HG03442 (cell line): Measurements from ENCODE around the gene EME1.

Source experiments
- ATAC-seq: cut with Tn5 transposase; IDR thresholded peaks from one replicate; pipeline ENCODE4 v1.9.1; 2021; ENCODE audit warnings: mild to moderate bottlenecking, moderate library complexity; ENCODE audit not compliant: unreplicated experiment

Gene EME1

DNA sequence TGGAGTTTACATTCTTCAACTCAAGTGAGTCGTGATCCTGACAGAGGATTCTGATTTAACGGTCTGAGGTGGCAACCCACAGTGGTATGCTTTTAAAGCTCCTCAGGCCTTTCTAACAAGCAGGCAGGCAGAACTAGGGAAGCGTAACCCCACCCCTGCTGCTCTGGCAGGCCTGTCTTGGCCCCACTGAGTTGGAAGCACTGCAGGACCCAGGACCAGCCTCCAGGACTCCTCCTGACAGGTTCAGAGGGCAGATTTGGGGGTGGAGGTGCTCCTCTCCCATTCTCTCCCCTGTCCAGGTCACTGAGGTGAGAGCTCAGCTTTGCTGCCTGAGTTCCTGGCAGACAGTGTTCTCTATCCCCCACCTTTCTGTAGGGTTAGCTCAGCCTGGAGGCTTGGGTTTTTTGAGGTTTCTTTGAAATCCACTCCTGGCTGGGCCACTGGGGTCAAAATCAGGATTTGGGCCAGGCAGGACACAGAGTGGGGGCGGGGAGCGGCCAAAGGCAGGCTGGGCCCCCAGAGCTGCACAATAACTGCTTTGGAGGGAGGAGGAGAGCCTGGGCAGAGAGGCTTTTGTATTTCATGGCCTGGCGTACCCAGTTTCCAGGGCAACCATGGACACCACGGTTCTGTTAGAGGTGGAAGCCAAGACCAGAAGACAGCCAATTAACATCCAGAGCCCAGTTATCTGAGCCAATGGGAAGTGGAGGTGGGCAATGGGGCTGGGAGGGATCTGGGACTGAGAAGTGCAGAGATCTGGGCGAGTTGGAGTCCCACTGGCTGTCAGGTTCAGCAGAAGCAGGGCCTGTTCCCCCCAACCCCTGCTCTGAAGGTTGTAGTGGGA lies 9.6 kb upstream of the EME1 start:
- ATAC-seq = no peak

DNA sequence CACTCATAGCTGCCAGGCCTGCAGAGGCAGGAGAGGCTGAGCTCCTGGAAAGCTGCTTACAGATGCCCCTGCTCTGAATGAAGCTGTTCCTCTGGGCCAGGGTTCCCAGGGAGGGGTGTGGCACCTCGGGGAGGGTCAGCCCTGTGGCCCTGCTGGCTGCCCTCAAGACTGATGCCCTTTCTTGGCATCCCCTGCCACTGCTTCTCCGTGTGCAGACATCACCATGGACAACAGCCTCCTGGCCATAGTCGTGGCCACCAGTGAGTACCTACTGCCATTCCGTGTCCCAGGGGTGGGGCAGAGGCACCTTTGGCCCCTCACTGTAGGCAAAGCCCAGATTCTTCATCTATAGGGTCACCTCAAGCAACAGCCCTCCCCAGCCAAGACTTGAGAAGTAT lies 9.0 kb upstream of the EME1 start:
- no peak for ATAC-seq

DNA sequence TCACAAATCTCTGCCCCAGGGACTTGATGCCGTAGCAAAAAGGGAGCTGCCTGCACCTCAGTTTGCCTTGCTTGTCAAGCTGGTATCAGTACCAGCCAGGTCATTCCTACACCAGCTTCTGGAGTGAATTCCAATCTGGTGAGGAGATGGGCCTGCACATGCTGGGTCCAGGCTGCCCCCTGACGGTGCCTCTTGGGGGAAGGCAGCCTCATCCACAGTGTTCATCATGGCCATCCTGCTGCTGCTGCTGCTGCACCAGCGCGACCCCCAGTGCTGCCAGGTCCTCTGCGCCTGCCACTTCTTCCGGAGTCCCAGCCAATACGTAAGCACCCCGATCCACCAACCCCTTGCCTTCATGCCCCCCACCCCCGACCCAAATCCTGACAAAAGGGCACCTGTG lies 8.3 kb upstream of the EME1 start:
- ATAC-seq = no peak

DNA sequence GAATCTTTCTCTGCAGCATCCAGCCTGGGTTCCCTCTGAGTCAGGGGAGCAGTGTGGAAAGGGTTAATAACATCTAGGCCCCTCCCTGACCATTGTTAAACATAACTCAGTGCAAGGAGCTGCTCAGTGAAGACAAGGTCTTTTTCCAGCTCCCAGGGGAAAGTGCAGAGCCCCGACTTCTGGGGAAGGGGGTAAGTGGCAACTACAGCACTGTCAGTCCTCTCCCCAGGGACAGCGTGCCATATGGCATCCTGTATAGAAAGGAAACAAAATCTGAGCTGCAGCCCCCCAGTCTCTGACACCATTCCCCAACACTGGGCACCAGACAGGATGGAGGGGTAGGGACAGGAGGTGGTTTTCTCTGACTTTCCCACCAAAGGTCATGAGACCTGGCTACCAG lies 7.9 kb upstream of the EME1 start:
- no peak for ATAC-seq

DNA sequence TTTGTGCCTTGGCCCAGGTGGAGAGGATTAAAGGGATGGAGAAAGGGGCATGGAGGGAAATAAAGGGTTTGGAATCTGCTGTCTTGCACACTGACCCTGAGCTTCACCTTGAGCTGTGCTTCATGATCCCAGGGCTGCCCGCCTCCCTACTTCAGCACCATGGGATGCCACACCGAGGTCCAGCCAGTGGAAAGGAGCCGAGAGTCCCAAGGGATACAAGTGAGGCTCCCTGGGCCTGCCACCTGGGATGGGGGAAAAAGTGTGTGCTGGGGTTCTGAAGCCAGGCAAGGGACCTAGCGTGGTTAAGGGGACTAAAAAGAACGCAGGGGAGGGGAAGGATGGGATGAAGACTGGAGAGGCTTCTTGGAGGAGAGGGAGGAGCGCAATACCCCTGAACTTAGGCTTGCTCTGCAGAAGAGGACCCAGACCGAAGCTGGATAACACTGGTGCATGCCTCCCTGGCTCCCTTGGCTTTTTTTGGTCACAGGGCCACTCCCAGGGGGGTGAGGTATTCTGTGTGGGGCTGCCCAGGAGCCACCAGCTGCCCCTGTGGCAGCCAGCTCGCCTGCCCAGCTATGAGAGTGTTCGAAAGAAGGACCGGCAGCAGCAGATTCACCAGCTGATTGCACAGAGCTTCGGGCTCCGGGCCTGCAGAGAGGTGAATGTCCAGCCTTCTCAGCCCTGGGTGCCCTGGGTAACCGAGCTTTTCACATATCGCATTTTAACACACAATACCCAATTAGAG lies 7.2 kb upstream of the EME1 start:
- no peak for ATAC-seq

DNA sequence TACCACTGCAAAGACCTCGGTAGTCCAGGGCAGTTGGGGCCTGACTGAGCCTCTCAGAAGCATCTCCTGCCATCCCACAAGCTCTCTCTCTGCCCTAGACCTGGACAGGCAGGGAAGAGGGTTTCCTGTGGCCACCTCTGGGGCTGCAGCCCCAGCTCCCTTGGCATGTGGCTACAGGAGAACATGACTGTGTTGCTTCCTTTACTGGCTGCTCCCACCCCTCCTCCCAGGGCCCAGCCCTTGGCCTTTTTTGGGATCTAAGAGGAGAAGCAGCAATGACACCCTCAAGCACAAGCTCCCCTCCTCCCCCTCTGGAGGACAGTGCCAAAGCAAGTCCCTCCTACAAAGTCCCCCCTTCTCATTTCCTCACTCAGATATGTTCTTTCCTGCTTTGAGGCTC lies 5.6 kb upstream of the EME1 start:
- no peak for ATAC-seq

DNA sequence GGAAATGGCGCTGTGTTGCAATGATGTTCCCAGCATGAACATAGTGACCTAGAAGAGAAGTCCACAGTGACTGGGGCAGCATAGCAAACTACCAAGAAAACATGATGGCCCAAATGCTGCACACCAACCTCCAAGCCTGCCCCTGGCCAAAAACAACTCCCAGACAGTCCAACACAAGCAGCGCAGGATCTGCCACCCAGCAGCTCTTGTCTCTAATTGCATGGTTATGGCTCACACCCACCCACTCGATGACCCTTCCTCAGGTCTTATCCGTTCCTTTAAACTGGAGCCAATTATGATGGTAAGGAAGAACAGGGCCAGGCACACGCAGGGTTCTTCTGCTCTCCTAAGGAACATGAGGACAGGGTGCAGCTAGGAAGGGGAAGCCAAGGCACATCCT lies 3.0 kb upstream of the EME1 start:
- ATAC-seq = no peak

DNA sequence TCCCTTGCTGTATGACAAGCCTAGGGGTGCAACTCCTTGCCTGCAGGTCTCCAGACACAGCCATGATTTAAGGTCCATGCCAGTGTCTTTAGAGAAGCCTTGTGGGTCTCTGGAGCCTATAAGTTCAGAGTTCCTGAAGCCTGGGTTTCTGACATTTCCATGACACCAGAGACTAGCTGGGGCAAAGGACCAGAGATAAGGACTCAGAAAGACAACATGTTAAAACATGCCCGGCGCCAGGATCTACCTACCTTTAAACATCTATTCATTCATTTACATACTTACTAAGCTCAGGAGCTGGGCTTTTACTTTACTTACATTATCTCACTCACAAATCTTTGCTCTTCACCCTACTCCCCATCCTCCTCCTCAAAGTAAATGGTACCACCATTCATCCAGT lies 1.5 kb upstream of the EME1 start:
- ATAC-seq = no peak

DNA sequence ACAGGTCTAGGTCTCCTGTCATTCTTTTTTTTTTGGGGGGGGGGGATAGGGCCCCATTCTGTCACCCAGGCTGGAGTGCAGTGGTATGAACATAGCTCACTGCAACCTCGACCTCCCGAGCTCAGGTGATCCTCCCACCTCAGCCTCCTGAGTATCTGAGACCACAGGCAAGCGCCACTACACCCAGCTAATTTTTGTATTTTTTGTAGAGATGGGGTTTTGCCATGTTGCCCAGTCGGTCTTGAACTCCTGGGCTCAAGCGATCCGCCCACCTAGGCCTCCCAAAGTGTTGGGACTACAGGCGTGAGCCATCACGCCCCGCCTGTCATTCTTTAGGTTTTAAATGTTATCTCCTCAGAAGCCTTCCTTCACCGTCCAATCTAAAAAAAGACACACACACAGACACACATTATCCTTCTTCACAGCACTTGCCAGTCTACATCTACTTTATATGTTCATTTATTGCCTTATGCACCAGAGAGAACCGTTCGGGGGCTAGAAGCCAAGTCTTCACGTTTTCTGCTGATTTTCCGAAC lies 739 bp upstream of the EME1 start:
- no peak for ATAC-seq

DNA sequence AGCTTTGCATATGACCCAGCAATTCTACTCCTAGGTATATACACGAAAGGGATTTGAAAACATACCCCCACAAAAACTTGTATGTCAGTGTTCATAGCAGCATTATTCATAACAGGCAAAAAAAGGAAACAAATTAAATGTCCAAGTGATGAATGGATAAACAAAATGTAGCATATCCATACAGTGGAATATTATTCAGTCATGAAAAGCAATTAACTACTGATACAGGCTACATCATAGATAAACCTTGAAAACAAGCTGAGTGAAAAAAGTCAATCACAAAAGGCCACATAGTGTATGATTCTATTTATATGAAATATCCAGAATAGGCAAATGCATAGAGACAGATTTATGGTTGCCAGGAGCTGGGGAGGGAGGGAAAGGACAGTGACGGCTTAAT lies 676 bp downstream of the EME1 start:
- ATAC-seq = no peak

DNA sequence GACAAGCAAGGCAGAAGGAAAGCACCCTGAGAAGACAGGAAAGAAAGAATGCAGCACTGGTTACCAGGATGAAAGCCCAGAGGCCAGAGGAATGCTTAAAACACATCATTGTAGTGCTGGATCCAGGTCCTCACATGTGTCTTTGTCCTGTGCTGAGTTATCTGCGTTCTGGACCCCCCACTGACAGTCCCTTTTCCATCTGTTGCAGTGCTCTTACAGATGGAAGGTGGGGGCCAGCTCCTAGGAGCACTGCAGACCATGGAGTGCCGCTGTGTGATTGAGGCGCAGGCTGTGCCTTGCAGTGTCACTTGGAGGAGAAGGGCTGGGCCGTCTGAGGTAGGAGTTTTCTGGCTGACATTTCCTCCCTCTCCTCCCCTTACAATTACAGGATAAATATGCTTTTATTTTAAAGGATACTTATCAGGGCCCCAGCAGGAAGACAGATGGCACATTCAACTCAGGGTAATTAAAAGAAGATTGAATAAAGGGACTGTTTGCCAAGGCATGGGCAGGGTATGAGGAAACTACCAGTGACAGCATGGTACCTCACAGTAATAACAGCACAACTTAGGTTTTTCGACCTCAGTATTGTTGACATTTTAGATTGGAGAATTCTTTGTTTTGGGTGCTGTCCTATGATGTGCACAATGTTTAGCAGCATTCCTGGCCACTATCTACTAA lies 3.0 kb downstream of the EME1 start:
- no peak for ATAC-seq

DNA sequence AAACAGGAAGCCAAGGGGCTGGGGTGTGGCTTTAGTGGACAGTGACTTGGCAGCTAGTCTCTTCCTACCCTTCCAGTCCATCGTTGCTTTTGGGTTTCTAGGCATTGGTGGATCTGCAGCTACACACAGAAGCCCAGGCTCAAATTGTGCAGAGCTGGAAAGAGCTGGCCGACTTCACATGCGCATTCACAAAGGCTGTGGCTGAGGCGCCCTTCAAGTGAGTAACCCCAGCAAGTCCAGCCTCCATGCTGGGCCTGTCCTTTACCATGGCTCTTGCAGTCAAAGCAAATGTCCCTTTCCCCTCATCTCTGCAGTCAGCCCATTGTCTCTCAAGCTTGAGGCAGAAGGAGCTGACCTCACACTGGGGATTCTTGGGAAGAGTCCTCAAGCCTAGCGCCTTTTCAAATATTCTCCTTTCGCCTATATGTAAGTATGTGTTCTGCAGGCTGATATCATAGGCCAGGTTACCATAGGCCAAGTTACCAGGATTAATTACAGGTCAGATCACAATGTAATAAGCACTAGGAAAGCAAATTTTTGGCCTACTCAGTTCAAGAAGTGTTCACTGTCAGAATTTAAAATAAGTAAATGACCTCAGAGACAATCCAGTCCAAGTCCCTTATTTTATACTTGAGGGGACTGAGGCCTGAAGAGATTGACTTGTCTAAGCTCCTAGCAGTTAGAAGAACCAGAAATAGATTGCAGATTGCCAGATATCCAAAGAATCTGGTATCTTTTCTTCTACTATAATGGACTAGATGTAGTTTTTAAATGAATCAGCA lies 6.5 kb downstream of the EME1 start:
- no peak for ATAC-seq

DNA sequence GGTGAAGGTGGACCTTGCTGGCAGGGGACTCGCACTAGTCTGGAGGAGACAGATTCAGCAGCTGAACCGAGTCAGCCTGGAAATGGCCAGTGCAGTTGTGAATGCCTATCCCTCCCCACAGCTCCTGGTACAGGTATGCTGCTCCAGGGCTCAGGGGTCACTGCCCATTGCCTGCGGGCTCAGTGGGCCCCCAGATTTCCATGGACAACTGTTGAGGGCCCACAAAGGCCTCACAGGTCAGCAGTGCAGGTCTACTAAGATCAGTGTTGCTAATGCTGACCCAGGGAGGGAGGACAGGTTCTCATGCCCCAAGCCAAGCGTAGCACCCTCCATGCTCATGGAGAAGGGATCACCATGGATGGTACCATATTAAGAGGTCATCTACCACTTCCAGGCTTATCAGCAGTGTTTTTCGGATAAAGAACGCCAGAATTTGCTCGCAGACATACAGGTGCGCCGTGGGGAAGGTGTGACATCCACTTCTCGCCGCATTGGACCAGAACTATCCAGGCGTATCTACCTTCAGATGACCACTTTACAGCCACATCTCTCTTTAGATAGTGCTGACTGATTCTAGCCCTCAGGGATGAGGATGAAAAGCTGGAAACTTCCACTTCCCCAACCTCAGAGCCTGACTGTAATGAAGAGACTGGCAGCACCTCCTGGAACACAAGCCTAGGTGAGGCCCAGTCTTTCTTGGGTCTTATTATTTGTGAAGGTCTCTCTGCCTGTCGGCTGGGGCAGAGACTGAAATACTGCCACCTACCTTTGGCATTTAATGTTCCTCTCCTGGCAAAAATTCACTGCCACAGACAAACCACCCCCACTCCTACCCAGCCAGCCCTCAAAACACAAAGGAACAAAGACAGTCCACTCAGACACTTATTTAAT lies 7.6 kb downstream of the EME1 start:
- ATAC-seq = no peak

DNA sequence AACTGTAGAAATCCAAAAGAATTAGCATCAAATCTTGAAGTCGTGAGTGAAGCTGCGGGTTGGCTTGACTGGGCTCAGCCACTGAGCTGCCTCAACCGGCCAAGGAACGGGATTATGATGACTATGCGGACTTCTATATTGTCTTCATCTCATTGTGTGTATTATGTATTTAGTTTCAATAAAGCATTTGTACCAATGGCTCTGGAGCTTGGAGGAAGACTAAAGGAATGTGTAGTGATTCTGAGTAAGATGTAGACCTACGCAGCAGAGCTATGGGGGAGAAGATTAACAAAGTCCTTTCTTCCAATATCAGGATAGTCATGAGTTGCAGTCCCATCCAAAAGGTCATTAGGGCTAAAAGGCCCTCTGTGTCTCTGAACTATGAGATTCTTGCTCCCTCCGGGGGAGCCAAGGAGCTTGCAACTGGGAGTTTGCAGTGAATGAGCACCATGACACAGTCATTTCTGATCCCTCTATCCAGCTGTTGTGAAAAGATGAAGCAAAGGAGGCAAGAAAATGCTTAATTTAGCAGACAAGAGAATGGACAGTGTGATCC lies 8.3 kb downstream of the EME1 start:
- no peak for ATAC-seq

DNA sequence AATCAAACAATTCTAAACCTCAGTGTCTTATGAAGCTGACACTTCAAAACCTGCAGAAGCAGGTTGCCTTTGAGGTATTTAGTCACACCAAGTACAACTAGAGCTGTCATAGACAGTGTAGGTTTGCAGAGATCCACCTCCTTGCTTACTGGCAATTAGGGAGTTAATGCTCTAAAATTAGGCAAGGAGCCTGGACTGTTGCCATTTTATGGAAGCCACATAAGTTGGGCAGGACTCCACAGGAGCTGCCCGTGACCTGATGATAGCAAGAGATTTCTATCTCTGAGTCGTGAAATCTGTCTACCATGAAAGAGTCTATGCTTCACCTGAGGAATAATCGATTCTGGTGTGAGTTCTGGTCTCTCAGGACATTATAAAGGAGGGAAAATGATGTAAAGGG lies 8.9 kb downstream of the EME1 start:
- no peak for ATAC-seq

DNA sequence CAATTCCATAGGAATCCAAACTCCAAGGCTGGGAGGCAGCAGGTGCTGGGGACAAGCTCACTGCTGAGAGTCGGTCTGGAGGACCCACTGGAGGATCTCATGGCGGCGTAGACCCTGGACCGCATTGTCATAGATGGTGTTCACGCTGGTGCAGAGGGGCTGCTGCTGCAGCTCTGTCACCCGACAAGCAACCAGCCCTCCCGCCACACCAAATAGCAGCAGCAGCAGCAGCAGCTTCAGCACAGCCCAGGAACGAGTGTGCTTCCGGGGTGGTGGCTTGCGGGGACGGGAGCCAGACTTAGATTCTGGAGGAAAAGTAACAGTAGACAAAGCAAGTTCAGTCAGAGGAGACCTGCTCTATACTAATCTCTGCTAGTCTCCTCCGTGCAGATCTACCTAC lies 9.9 kb downstream of the EME1 start:
- ATAC-seq = no peak

DNA sequence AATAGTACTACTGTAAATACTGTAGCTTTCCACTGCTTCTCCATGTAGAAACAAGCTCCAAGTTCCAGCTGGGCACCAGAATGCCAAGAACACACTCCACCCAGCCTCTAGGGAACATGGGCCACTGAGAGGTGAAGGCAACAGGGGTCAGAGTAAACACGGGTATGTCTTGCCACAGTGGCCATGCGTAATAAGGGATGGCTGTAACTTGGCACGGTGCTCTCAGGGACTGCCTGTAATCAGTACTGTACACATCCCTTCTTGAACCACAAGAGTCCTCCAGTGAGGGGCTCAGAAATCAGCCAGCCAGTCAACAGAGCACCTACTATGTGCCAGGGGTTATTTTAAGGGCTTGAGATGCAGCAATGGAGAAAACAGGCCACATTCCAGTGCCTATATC lies 13.5 kb downstream of the EME1 start:
- ATAC-seq = no peak

DNA sequence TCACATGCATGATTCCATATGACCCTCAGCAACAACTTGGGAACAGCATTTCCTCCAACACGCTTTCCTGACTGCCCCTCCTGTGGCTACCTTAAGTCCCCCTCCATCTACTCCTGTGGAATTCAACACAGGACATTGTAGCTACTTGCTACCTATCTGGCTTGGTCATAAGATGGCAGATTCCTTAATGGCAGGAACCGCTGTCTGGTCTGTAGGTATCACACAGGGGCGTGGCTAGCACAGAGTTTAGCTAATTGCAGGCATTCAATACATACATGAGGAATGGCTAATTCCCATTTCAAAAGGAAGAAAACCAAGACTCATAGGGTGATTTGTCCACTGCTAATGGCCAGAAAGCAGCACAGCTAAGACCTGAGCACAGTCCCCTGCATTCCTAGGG lies 15.7 kb downstream of the EME1 start:
- no peak for ATAC-seq

DNA sequence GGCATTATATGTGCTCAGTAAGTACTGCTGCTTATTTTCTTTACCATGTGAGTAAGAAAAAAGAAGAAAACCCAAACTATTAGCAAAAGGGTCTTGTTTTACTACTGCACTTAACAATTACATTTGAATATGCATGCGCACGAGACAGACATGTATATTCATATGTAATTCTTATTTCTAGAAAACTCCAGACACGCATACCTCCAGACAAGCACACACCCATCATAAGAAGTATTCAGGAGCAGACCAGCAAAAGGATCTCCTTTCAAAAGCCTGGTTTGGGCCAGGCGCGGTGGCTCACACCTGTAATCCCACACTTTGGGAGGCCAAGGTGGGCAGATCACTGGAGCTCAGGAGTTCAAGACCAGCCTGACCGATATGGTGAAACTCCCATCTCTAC lies 16.5 kb downstream of the EME1 start:
- ATAC-seq = no peak

DNA sequence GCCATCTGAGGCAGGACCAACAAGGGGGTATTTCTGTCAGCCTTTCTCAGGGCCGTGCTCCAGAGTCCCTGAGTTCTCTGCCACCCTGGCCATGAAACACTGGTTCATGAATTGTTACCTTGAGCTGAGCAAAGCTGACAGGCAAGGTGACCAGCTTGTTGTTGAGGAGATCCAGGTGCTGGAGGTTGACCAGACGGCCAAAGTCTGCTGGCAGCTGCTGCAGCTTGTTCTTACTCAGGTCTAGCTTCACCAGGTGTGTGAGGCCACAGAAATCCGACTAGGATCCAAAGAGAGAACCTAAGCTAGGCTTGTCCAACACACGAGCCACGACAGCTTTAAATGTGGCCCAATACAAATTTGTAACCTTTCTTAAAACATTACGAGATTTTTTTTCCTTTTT lies 19.6 kb downstream of the EME1 start:
- no peak for ATAC-seq
